OCI-LY3 (cell line): ENCODE data around the gene BHLHE40.

Experiments used
- EZH2phosphoT487 ChIP-seq: fragments of 200-600 bp; shearing (Covaris generic); IDR thresholded peaks from 2 replicates; pipeline ENCODE4 v1.6.1; 2018; ENCODE audit warnings: antibody characterized with exemption, mixed run types, low read depth
- TF ChIP-seq, protein P1 (sequence below): fragments of 200-600, 300-600 bp; sonication (generic); IDR thresholded peaks from 2 replicates; pipeline ENCODE4 v1.5.1; 2014; ENCODE audit warnings: antibody characterized with exemption, low read length, low read depth

DNA sequence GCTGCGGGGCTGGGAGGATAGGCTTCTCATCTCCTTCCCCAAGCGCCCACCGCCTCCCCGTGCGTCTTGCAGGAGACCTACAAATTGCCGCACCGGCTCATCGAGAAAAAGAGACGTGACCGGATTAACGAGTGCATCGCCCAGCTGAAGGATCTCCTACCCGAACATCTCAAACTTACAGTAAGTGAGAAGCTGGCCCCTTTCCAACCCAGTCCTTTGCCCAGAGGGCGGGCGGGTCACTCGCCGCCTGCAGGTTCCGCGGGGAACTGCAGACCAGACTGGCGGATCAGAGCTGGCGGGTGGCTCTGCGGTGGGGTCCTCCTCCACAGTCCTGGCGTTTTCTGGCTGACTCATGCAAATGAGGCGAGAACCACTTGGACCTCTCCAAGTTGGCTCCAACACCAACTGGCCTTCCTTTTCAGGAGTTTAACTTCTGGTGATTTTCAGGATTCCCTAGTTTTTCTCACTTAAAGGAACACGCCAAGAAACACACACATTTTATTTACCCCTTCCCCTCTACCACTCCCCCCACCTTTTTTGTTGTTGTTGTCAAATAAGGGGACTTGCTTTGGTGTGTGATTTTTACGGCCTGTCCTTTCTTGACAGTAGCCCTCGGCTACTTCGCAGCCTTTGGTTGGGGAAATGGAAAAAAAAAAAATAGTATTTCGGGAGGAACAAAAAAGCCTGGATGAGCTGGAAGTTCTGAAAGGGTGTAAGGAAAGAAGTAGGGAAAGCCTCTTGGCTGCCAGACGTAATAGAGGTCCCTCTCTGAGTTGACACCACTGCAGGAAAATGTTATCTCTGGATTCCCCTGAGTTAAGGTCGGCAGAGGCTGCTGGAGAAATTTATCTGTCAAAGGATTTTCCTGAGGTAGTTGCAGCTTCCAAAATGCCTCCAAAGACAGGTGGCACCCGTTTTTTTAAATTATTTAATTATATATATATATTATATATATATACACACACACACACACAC is 1.3 kb downstream of the BHLHE40 start:
- TF ChIP-seq EZH2phosphoT487: no peak
- TF ChIP-seq, protein P1, sequence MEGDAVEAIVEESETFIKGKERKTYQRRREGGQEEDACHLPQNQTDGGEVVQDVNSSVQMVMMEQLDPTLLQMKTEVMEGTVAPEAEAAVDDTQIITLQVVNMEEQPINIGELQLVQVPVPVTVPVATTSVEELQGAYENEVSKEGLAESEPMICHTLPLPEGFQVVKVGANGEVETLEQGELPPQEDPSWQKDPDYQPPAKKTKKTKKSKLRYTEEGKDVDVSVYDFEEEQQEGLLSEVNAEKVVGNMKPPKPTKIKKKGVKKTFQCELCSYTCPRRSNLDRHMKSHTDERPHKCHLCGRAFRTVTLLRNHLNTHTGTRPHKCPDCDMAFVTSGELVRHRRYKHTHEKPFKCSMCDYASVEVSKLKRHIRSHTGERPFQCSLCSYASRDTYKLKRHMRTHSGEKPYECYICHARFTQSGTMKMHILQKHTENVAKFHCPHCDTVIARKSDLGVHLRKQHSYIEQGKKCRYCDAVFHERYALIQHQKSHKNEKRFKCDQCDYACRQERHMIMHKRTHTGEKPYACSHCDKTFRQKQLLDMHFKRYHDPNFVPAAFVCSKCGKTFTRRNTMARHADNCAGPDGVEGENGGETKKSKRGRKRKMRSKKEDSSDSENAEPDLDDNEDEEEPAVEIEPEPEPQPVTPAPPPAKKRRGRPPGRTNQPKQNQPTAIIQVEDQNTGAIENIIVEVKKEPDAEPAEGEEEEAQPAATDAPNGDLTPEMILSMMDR: peak; percentile 72
